IPS-18c (cell line): ENCODE results near the gene PSMC3IP.
A peak's percentile ranks its signal among the peaks of the same experiment; 100 is the strongest.

Source experiments
- H3K4me3 ChIP-seq: 2 replicates; pipeline ENCODE4 v1.7.0; 2013; ENCODE audit warnings: low read depth, mild to moderate bottlenecking, low read length, moderate library complexity; ENCODE audit not compliant: insufficient read depth
- H3K9me3 ChIP-seq: one replicate; pipeline ENCODE4 v1.6.1; 2013; ENCODE audit warnings: mild to moderate bottlenecking, low read length, moderate library complexity; ENCODE audit not compliant: control insufficient read depth, insufficient read depth

Gene PSMC3IP

DNA sequence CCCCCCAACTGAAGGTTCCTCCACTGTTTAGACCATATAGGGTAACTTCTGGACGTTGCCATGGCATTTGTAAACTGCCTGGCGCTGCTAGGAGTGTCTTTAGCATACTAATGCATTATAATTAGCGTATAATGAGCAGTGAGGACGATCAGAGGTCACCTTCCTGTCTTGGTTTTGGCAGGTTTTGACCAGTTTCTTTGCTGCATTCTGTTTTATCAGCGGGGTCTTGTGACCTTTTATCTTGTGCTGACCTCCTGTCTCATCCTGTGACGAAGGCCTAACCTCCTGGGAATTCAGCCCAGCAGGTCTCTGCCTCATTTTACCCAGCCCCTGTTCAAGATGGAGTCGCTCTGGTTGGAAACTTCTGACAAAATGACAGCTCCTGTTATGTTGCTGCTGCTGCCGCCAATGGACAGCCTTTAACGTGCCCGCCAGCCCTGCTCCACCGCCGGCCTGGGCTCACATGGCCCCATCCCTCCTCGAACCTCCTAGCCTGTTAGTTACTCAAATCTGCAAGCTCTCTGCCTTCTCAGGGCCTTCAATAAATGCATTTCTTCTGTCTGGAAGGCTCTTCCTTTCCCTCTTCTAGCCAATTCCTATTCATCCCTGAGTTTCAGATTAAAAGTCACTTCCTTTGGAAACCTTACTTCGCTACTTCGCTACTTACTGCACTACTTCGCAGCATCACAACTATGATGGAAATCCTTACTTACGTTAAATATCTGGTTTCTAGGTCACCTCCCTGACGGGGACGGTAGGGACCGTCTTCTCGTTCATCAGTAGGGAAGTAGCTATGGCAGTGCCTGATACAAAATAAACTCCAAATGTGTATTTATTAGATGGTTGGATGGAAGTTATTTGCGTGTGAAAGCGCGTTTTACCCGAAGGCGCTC lies 42.1 kb downstream of the PSMC3IP start:
- H3K9me3 ChIP-seq: no peaks in the 10 kb centered on the region
- H3K4me3 ChIP-seq: peak overlapping the region; percentile 62; the same call in 1 of the 2 replicates

- Histone ChIP-seq H3K9me3 (no peaks in the 10 kb centered on the region), H3K4me3 (peak overlapping the region; percentile 39)
Measured at GRCh38 chr17:42531455-42532354, 45.8 kb downstream of the PSMC3IP start.

DNA sequence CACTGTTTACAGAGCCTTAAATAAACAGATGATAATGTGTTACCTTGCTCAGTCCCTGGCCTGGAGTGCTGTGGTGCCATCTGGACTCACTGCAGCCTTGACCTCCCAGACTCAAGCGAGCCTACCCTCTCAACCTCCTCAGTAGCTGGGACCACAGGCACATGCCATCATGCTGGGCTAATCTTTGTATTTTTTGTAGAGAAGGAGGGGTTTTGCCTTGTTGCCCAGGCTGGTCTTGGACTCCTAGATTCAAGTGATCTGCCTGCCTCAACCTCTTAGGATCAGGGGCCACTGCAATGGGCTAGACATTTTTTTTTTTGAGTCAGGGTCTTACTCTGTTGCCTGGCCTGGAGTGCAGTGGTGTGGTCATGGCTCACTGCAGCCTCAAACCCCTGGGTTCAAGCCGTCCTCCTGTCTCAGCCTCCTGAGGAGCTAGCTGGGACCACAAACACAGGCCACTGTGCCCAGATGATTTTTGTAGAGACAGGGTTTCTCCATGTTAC lies 46.5 kb downstream of the PSMC3IP start:
- Histone ChIP-seq H3K4me3 (no peak overlapping the region), H3K9me3 (no peaks in the 10 kb centered on the region)

- no peaks in the 10 kb centered on the region for H3K9me3 ChIP-seq
- no peak overlapping the region for H3K4me3 ChIP-seq
Measured at GRCh38 chr17:42529061-42529460, 48.5 kb downstream of the PSMC3IP start.

DNA sequence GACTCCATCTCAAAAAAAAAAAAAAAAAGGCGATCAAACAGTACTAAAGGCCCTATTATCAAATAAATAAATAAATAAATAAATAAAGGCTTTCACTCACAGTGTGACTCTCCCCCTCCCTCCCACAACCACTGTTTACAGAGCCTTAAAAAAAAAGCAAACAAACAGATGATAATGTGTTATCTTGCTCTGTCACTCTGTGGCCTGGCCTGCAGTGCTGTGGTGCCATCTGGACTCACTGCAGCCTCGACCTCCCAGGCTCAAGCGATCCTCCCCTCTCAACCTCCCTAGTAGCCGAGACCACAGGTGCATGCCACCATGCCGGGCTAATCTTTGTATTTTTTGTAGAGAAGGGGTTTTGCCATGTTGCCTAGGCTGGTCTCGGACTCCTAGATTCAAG lies 49.6 kb downstream of the PSMC3IP start:
- Histone ChIP-seq H3K4me3 (no peak overlapping the region), H3K9me3 (no peaks in the 10 kb centered on the region)

DNA sequence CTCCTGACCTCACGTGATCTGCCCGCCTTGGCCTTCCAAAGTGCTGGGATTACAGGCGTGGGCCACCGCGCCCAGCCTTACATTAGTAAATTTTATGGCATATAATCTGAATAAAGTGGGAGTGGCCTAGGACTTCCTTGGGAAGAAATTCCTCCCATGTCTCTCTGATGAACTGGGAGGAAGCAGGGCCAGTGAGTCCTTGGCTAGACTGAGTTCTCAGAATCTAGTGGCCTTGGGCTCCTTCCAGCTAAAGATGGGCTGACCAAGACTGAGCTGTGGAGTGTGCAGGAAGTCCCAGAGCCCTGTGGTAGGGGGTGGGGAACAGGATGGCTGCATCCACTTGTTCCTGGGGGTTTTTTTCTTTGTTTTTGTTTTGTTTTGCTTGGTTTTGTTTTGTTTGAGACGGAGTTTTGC lies 51.5 kb downstream of the PSMC3IP start:
- Histone ChIP-seq H3K4me3 (no peak overlapping the region), H3K9me3 (no peaks in the 10 kb centered on the region)

DNA sequence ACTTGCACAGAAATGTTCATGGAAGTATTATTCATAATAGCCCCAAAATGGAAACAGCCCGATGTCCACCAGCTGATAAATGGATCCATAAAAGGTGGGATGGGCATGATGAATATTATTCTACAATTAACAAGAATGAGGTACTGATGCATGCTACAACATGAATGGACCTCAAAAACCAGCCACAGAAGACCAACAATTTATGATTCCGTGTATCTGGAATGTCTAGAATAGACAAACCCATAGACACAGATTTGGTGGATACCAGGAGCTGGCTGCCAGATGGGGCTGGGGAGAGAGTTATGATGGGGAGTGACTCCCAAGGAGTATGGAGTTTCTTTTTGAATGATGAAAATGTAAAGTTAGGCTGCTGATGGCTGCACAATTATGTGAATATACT lies 52.3 kb downstream of the PSMC3IP start:
- H3K4me3 ChIP-seq: no peak overlapping the region
- H3K9me3 ChIP-seq: no peaks in the 10 kb centered on the region

GRCh38 chr17:42522798-42523278 lies 54.7 kb downstream of the PSMC3IP start:
- Histone ChIP-seq H3K4me3 (no peak overlapping the region), H3K9me3 (no peaks in the 10 kb centered on the region)
